T-helper 1 cell treated with Interleukin-12 subunit alpha and Interleukin-12 subunit beta and Interleukin-4 antibody, amounts not matched to agents 30 ng/mL and 1 ng/mL, for 36 hours (primary cell): ENCODE measurements around the gene RAP1GAP. TPM values are rescaled to one million over a fixed set of nuclear protein-coding genes. Genes with fewer than 3 reads are reported as not detected.

ENCODE experiments used
- intact Hi-C: fragments of 100-400 bp; cut with micrococcal nuclease; formaldehyde crosslinking; loops from one replicate; pipeline ENCODE4 v1.15.1; 2024
- total RNA-seq: library from RNA; stranded (reverse); gene quantifications from 2 replicates; pipeline ENCODE4 v1.2.3, GENCODE V29; 2022

RAP1GAP gene
- total RNA-seq, 1 donor from 2014 or later: 0.54 TPM

DNA sequence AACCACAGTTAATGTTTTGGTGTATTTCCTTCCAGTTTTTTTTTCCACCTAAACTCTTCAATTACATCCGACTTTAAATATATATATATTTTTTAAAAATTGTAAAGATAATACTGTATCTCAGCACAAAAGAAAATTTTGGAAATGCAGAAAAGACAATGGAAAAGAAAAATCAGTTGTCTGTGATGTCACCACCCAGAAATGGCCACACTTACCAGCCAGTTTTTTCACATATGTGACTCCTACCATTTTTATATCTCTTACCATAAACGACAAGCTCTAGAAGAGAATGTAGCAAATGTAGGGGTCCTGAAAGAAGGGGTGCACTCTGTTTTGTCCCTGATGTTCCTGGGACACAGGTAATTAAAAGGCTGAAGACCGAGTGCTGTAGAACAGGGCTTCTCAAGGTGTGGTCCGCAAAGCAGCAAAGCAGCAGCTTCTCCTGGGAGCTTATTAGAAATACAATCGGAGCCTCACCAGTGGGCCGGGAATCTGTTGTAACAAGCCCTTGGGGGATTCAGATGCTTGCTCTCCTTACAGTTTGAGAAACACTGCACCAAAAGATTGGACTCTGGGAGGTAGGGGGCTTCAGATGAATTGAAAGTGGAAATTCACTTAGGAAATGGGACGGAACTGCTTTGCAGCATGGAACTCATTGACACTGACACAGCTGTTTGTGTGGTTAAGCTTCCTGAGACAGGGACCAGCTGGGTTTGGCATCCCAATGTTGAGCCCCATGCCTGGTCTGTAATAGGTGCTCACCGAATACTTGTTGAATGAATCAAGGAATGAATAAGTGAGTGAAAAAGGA, 115.8 kb downstream of the RAP1GAP start:
- intact Hi-C loops: no loop called here

DNA sequence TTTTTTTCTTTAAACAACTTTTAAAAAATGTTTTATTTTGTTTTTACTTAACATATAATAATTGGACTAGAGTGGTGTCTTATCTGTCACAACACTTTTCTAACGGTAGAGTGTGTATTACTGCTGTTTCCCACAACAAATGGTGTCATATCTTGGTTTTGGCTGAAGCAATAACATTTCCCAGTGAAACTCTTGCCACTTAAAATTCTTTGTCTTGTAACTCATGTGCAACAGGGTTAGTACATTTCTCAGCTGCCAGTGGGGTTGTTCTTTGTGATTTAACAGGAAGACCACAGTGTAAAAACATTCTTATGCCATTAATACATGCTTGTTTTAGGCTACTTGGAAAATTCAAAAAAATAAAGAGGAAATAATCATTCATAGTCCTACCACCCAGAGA, 116.4 kb downstream of the RAP1GAP start:
- intact Hi-C loops: no loop called here

DNA sequence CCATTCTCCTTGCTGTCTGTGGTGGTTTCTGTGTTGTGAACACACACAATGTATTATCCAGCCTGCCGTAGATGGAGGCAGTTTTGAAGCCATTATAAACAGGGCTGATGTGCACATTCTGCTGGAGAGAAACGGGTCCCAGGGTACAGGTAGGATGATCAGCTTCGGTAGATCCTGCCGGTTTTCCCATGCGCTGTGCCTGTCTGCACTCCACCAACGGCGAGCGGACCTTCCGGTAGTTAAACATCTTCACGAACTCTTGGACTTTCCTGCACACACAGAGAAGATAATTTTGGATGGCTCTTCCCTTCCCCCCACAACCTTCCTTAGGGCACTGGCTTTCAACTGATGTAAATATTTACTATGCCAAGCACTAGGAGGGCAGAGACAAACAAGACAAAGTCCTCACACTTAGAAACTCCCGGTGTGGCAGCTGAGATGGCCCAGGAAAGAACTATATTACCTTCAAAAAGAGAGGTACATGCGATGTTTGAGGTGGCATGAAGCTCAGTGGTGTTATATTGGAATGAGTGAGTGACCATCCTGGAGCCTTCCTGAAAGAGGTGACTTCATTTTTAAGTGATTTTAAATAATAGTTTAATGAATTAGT, 118.2 kb downstream of the RAP1GAP start:
- intact Hi-C loops: no loop called here

DNA sequence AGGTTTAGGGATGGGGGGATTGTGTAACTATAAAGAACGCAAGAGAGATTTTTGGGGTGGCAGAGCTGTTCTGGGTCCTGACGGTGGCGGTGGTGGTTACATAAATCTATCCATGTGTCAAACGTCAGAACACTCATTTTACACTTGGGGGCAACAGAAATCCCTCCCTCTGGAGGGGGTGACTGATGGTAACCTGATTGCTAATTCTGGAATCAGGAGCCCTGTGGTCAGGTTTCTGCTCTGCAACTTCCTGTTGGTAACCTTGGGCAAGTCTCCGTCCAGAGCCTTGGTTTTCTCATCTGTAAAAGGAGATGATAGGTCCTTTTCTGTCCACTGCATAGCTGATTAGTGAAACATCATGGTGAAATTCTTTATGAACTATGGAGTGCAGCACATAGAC, 119.1 kb downstream of the RAP1GAP start:
- intact Hi-C loops: no loop called here

DNA sequence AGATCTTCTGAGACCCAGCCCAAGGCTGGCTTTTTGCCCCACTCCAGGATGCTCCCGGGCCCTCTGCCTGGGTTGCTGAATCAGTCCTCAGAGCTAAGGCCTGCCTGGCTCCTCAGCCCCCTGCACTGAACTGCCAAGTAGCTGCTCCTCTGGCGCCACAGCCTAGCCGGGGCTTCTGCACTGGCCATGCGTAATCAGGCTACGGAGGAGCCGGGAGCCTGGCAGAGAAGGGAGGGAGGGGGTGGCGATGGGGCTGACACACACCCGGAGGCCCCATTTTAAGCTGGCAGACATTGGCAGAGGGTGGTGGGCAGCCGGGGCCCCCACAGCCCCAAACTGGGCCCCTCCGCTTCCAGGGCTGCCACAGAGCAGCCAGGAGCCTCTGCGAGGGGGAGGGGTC, 121.3 kb downstream of the RAP1GAP start:
- intact Hi-C loops: no loop called here

Other genes with a start within 250 kb of the RAP1GAP start
- gene NBPF3, start 229.2 kb downstream of the RAP1GAP start, total RNA-seq: 4.4 and 5.5 TPM in 2 replicates
- not detected in 2 replicates for gene ALPL, start 159.9 kb downstream of the RAP1GAP start, total RNA-seq
- 81.6 and 84.3 TPM in 2 replicates for gene USP48, start 113.8 kb upstream of the RAP1GAP start, total RNA-seq
- not detected in 2 replicates for gene LDLRAD2, start 142.9 kb upstream of the RAP1GAP start, total RNA-seq